PC-3 (cell line): ENCODE data around the gene TFB1M. TPM values are rescaled to one million over a fixed set of nuclear protein-coding genes. Genes with fewer than 3 reads are reported as not detected.
A peak's percentile ranks its signal among the peaks of the same experiment; 100 is the strongest.

Source experiments
- ATAC-seq: fragments of 200-7000 bp; cut with Tn5 transposase; 2 replicates; pipeline ENCODE4 v1.9.1; 2020; ENCODE audit warnings: mild to moderate bottlenecking, moderate library complexity
- BruUV-seq: library from RNA; stranded (reverse); fragments of 400-500 nt; replicated peaks from 2 replicates; lab custom pipeline; 2021; lab: Mats Ljungman, UMichigan
- CTCF ChIA-PET: fragments of 300-600 bp; sonication (Branson Sonifier 250); formaldehyde crosslinking; loops from one replicate; lab custom pipeline; 2022; ENCODE audit warnings: antibody characterized with exemption; lab: Charles Lee
- POLR2A ChIA-PET: fragments of 300-600 bp; sonication (Branson Sonifier 250); formaldehyde crosslinking; loops from one replicate; lab custom pipeline; 2022; ENCODE audit warnings: antibody characterized with exemption; ENCODE audit not compliant: unreplicated experiment; lab: Charles Lee
- DNase-seq: peaks from one replicate; pipeline ENCODE4 v3.0.0-alpha.2; 2015
- H2AFZ ChIP-seq: fragments of 300-600 bp; sonication (generic); 2 replicates; pipeline ENCODE4 v1.6.0; 2016; ENCODE audit warnings: antibody characterized with exemption, low read length
- H3F3A ChIP-seq: fragments of 300-600 bp; sonication (generic); one replicate; pipeline ENCODE4 v1.6.0; 2017; ENCODE audit warnings: antibody characterized with exemption, low read length, control low read depth, mild to moderate bottlenecking; ENCODE audit not compliant: unreplicated experiment
- H3K27ac ChIP-seq: fragments of 300-600 bp; sonication (generic); 2 replicates; pipeline ENCODE4 v1.5.1; 2016; ENCODE audit warnings: mild to moderate bottlenecking, low read length
- H3K27me3 ChIP-seq: fragments of 300-600 bp; sonication (generic); 2 replicates; pipeline ENCODE4 v1.6.1; 2016; ENCODE audit warnings: low read length, mixed read lengths
- H3K36me3 ChIP-seq: fragments of 300-600 bp; sonication (generic); 2 replicates; pipeline ENCODE4 v1.6.1; 2016; ENCODE audit warnings: low read depth, mixed run types, low read length, mixed read lengths
- H3K4me1 ChIP-seq: fragments of 300-600 bp; sonication (generic); 2 replicates; pipeline ENCODE4 v1.5.1; 2016; ENCODE audit warnings: low read length; ENCODE audit not compliant: insufficient read depth
- H3K4me2 ChIP-seq: fragments of 300-600 bp; sonication (generic); 2 replicates; pipeline ENCODE4 v1.6.0; 2016; ENCODE audit warnings: low read length
- H3K4me3 ChIP-seq: fragments of 300-600 bp; sonication (generic); 2 replicates; pipeline ENCODE4 v1.5.1; 2016; ENCODE audit warnings: mild to moderate bottlenecking, low read length, mixed read lengths
- H3K79me2 ChIP-seq: fragments of 300-600 bp; sonication (generic); 2 replicates; pipeline ENCODE4 v1.6.1; 2017; ENCODE audit warnings: low read length, mixed read lengths
- H3K9ac ChIP-seq: fragments of 300-600 bp; sonication (generic); 2 replicates; pipeline ENCODE4 v1.6.0; 2016; ENCODE audit warnings: mild to moderate bottlenecking, low read length
- H3K9me2 ChIP-seq: fragments of 300-600 bp; sonication (generic); replicated peaks from 2 replicates; pipeline ENCODE4 v1.6.1; 2016; ENCODE audit warnings: mixed run types, low read length, mixed read lengths
- H3K9me3 ChIP-seq: fragments of 300-600 bp; sonication (generic); 2 replicates; pipeline ENCODE4 v1.6.1; 2016; ENCODE audit warnings: low read length, mixed read lengths
- H4K20me1 ChIP-seq: fragments of 300-600 bp; sonication (generic); 2 replicates; pipeline ENCODE4 v1.6.1; 2016; ENCODE audit warnings: low read length, mixed read lengths
- CTCF ChIP-seq: fragments of 300-600 bp; sonication (generic); conservative IDR thresholded peaks from 2 replicates; pipeline ENCODE4 v1.5.1; 2017; ENCODE audit warnings: antibody characterized with exemption, low read depth, mild to moderate bottlenecking, low read length
- EZH2 ChIP-seq: fragments of 300-600 bp; sonication (generic); IDR thresholded peaks from one replicate; pipeline ENCODE4 v1.6.1; 2017; ENCODE audit warnings: antibody characterized with exemption, mild to moderate bottlenecking, low read length; ENCODE audit not compliant: unreplicated experiment
- EZH2phosphoT487 ChIP-seq: fragments of 300-600 bp; sonication (generic); IDR thresholded peaks from 2 replicates; pipeline ENCODE4 v1.6.1; 2018; ENCODE audit warnings: mild to moderate bottlenecking, antibody characterized with exemption, low read length, borderline replicate concordance
- intact Hi-C: fragments of 100-400 bp; cut with micrococcal nuclease; formaldehyde crosslinking; loops from 2 replicates; pipeline ENCODE4 v1.9.0; 2023
- total RNA-seq: library from RNA; depleted of rRNA; stranded (reverse); fragments of >200 nt; gene quantifications from 2 replicates; pipeline ENCODE4 v1.2.3, GENCODE V29; 2014

TFB1M gene
- total RNA-seq, 1 experiment from 2014 or later: 23.1 TPM

- POLR2A ChIA-PET: no interaction called here
- BruUV-seq: no TSS peak
- intact Hi-C loops: no loop called here
- Histone ChIP-seq H3K27ac (no peak overlapping the region), H3K4me2 (no peak overlapping the region), H3K4me1 (peaks cover 29% of the 10 kb centered on the region), H3K27me3 (no peaks in the 10 kb centered on the region), H3K9me2 (no peaks in the 10 kb centered on the region), H3K36me3 (peaks cover 27% of the 10 kb centered on the region; the same call in 1 of the 2 replicates), H4K20me1 (no peaks in the 10 kb centered on the region), H2AFZ (no peak overlapping the region), H3K9ac (no peak overlapping the region), H3K4me3 (no peak overlapping the region), H3K9me3 (no peaks in the 10 kb centered on the region), H3F3A (no peaks in the 10 kb centered on the region), H3K79me2 (peaks cover 29% of the 10 kb centered on the region)
- CTCF ChIA-PET: no interaction called here
- peak; percentile 32 for DNase-seq
- ATAC-seq: no peak
- TF ChIP-seq CTCF (no peak), EZH2phosphoT487 (no peak), EZH2 (no peak)
Measured at GRCh38 chr6:155309150-155309549, 5.1 kb downstream of the TFB1M start.

- Histone ChIP-seq H3K9me3 (no peaks in the 10 kb centered on the region), H4K20me1 (no peaks in the 10 kb centered on the region), H3K4me3 (no peak overlapping the region), H3K27ac (no peak overlapping the region), H3K4me1 (peaks cover 26% of the 10 kb centered on the region), H3K9ac (no peak overlapping the region), H3K4me2 (no peak overlapping the region), H3K27me3 (no peaks in the 10 kb centered on the region), H3K79me2 (peaks cover 7% of the 10 kb centered on the region), H2AFZ (no peak overlapping the region), H3K9me2 (no peaks in the 10 kb centered on the region), H3F3A (no peaks in the 10 kb centered on the region), H3K36me3 (peaks cover 28% of the 10 kb centered on the region; the same call in 1 of the 2 replicates)
- ChIA-PET POLR2A (no interaction called here), CTCF (no interaction called here)
- TF ChIP-seq EZH2 (no peak), EZH2phosphoT487 (no peak), CTCF (no peak)
- DNase-seq: no peak
- no TSS peak for BruUV-seq
- intact Hi-C loops: no loop called here
- no peak for ATAC-seq
Measured at GRCh38 chr6:155306958-155307357, 7.3 kb downstream of the TFB1M start.

- Histone ChIP-seq H2AFZ (no peak overlapping the region), H3F3A (no peaks in the 10 kb centered on the region), H3K4me1 (no peaks in the 10 kb centered on the region), H3K9me3 (no peaks in the 10 kb centered on the region), H3K79me2 (no peaks in the 10 kb centered on the region), H4K20me1 (no peaks in the 10 kb centered on the region), H3K36me3 (peaks cover 16% of the 10 kb centered on the region; the same call in 1 of the 2 replicates), H3K4me2 (no peak overlapping the region), H3K27ac (no peak overlapping the region), H3K27me3 (no peaks in the 10 kb centered on the region), H3K9me2 (no peaks in the 10 kb centered on the region), H3K4me3 (no peak overlapping the region), H3K9ac (no peak overlapping the region)
- POLR2A ChIA-PET: interaction anchor here (0.7 kb wide), 1 partner anchor 23 kb away, joined by 4 read pairs; no protein-coding TSS in a partner anchor
- intact Hi-C loops: no loop called here
- ATAC-seq (no peak), DNase-seq (no peak)
- no TSS peak for BruUV-seq
- CTCF ChIA-PET: no interaction called here
- TF ChIP-seq CTCF (no peak), EZH2phosphoT487 (no peak), EZH2 (no peak)
Measured at GRCh38 chr6:155303361-155303870, 10.9 kb downstream of the TFB1M start.
